HG03159 (cell line): ENCODE data around the gene MLNR.

ENCODE experiments used
- ATAC-seq: cut with Tn5 transposase; IDR thresholded peaks from one replicate; pipeline ENCODE4 v1.9.1; 2021; ENCODE audit warnings: mild to moderate bottlenecking, moderate library complexity; ENCODE audit not compliant: unreplicated experiment

Gene MLNR

GRCh38 chr13:49220036-49220855, at the start of gene MLNR:
Gene MLNR (plus strand): TSS chr13:49220338. CDS start chr13:49220338, 0 bp downstream.
- ATAC-seq, result peak; percentile 65

GRCh38 chr13:49171359-49171758, 48.8 kb upstream of the MLNR start:
- ATAC-seq, result no peak

DNA sequence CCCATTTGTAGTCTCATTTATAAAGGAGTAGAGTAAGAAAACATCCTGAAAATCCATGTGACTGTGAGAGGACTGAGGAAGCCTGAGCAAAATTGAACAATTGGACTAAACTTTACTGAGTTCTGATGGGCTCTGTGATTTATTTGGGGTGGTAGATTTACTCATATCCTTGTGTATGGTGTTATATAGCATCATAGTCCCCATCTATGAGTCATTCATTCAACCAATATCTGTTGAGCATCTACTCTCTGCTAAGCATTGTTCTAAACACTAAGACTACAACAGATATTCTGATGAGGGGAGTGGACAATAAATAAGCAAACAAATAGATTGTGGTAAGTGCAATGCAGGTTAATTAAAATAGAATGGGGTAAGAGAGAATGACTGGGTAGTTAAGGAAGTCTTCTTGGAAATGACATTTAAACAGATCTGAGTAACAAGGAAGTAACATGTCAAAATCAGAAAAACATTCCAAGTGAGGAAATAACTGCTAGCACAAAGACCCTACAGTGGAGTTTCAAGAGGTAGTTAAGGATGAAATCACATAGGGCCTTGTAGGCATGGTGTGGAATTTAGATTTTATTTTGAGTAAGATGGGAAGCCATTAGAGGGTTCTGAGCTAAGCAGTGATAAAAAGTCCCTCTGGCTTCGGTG, 36.3 kb upstream of the MLNR start:
- no peak for ATAC-seq

DNA sequence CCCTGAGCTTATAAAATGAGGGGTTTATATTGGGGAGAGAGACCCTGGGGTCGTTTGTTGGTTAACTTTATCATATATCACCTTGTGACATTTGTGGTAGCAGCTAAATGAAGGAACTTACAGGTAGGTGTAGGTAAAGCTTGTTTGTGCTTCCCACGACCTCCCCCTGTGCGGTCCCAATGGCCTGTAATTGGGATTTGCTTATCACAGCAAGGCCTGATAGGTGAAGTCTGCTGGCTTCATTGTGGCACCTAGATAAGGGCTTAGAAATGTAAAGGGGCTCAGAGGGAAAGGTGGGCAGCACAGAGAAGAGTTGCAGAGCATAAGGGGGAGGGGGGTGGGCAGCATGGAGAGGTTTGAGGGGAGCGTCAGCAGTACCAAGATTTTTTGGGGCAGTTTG, 35.5 kb upstream of the MLNR start:
- no peak for ATAC-seq

GRCh38 chr13:49185264-49185663, 34.9 kb upstream of the MLNR start:
- ATAC-seq, result no peak

- no peak for ATAC-seq
These were observed 29.2 kb upstream of the MLNR start for GRCh38 chr13:49190901-49191300.

GRCh38 chr13:49206641-49207040, 13.5 kb upstream of the MLNR start:
- no peak for ATAC-seq

GRCh38 chr13:49208619-49209018, 11.5 kb upstream of the MLNR start:
- ATAC-seq, result no peak

GRCh38 chr13:49210114-49210513, 10.0 kb upstream of the MLNR start:
- ATAC-seq, result no peak

DNA sequence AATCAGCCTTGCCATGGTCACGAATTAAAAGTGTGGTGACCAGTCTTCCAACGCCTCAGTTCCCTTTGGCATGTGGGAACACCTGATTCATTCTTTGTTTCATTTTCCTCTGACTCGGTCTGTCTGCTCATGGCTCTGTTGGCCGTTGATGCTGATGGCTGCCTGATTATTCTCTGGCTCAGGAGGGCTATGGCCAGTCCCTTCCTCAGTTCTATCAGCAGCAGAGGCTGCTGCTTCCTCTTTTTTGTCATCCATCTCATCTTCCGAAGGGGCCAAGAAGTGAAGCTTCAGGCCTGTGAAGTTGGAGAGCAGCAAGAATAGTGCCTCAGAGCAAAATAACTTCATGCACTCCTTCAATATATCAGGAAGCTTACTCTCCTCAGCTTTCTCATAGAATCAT, 9.5 kb upstream of the MLNR start:
- ATAC-seq, result no peak

DNA sequence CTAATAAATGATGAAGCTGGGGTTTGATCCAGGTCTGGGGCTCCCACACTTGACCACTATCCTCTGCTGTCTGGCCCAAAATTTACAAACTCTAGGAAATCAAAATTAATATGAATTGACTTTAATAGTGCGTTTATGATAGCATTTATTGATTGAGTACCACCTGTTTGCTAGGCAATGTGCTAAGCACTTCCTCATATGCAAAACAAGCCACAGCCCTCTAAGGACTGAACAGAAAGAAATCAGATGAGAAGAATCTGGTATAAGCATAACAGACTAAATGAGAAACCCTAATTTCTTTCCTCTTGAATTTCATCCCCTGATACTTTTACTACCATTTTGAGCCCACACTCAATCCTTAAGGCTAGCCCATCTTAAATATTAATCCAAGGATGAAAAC, 6.6 kb upstream of the MLNR start:
- ATAC-seq, result no peak

DNA sequence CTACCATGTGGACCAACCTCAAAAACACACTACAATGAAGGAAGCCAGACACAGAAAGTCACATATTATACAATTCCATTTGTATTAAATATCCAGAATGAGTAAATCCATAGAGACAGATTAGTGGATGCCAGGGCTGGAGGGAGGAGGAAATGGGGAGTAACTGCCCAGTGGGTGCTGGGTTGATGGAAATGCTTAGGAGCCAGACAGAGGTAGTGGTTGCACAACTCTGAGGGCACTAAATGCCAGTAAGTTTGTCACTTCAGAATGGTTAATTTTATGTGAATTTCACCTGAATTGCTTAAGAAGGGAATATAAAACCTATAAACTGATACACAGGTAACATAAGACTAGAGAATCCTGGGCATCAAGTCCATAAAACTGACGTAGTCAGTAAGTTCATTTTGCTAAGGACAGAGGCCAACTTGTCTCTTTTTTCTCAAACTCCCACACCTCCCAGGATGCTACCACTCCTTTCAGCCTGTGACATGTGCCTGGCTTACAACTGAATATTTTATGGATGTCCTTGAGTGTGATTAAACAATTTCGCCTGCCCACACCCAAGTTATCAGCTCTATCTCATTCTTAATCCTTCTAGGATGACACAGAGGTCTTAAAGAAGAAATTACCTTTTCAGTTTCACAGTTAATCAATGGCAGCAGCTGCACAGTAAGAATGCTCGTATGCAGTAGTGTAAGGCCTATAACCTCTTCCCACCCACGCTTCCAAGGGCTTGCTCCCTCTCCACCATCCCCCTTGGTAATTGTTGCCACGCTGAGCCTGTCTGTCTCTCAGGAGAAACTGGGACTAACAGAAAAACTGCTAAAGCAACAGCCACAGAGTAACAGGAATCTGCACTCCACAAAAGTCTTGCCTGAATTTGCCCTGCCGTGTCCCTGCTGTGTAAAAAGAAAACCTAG, 5.9 kb upstream of the MLNR start:
- no peak for ATAC-seq

DNA sequence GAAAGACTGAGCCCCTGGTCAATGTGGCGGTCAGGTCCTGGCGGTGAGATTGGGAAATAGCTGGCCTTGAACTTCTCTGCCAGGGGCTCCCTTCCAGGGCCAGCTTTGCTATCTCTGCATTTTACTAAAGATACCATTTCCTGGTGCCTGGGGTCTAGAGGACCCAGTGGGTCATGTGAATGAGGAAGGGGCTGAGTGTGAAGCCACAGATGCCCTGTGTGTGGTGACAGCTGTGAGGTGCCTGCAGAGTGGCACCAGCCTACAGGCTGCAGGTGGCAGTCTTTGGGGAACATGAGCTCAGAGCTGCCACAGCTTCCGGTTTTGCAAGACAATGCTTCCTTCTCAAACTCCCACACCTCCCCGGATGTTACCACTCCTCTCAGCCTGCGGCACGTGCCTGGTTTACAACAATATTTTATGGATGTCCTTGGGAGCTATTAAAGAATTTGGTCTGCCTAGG, 5.2 kb upstream of the MLNR start:
- peak; percentile 48 for ATAC-seq

GRCh38 chr13:49216334-49216733, 3.8 kb upstream of the MLNR start:
- no peak for ATAC-seq

GRCh38 chr13:49217962-49218492, 2.1 kb upstream of the MLNR start:
- ATAC-seq, result no peak

DNA sequence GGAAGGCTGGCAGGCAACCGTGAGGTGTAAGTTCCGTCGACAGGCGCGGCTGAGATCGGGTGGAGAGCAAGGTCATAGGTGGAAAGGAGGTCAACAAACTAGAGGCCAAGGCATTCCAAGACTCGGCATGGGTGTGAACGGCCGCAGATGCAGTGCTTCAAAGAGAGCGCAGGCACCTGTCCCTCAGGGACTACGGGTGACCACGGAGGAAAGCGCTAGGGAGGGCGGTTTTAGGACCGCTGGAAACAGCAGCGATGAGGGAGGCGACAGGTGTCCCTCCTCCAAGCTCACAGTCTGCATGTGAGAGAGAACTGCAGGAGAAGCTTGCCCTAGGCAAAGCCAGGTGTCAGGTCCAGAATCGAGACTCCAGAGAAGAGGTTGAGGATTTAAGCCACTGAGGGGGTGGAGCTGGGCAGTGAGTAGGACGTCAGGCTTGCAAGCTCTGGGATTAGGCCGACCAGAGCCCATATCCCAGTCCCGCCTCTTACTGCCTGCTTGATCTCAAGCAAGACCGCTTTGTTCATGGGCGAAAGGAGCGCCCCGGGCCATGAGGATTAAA, 1.6 kb upstream of the MLNR start:
- ATAC-seq, result no peak

GRCh38 chr13:49219647-49220035, 497 bp upstream of the MLNR start:
- peak; percentile 27 for ATAC-seq

DNA sequence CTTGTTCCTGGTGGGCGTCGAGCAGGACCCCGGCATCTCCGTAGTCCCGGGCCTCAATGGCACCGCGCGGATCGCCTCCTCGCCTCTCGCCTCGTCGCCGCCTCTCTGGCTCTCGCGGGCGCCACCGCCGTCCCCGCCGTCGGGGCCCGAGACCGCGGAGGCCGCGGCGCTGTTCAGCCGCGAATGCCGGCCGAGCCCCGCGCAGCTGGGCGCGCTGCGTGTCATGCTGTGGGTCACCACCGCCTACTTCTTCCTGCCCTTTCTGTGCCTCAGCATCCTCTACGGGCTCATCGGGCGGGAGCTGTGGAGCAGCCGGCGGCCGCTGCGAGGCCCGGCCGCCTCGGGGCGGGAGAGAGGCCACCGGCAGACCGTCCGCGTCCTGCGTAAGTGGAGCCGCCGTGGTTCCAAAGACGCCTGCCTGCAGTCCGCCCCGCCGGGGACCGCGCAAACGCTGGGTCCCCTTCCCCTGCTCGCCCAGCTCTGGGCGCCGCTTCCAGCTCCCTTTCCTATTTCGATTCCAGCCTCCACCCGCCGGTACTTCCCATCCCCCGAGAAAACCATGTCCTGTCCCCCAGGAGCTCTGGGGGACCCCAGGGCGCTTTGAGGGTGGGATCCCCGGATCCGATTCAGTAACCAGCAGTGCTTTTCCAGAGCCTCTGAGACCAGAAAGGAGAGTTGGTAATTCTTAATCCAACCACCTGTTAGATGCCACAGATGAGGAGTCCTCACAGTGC, 885 bp downstream of the MLNR start:
- no peak for ATAC-seq

DNA sequence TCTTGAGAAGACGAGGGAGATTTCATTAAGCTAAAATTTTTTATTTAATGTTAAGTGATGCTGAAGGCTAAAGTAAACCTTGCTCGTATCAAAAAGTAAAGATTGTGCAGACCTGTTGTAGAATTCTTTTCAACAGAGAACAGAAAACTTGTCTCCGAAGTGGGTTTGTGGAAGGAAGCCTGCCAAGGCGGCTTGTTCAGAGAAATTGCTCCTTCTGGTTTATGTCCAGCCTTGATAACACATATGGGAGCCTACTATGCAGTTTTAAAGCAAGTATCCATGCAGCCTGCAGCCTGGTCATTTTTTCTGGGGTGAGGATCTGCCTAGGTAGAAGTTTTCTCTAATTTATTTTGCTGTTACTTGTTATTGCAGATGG, 1.4 kb downstream of the MLNR start:
- ATAC-seq, result no peak
